Osteocyte (in vitro differentiated cells): Measurements from ENCODE around the gene CSTF3. TPM values are rescaled to one million over a fixed set of nuclear protein-coding genes. Genes with fewer than 3 reads are reported as not detected.
"Not testable (repeated sequence)": the region's sequence is repeated elsewhere in the genome, so short reads cannot be mapped to it uniquely, and the experiment has no call there.

ENCODE experiments used
- DNase-seq: peaks from one replicate; pipeline ENCODE4 v3.0.0; 2021; ENCODE audit warnings: mixed read lengths; ENCODE audit not compliant: unreplicated experiment; ENCODE audit errors: extremely low spot score
- H3K27ac Mint-ChIP-seq: one replicate; pipeline ENCODE4 v1.8.0; 2021; ENCODE audit warnings: mild to moderate bottlenecking, mixed read lengths; ENCODE audit not compliant: unreplicated experiment
- H3K27me3 Mint-ChIP-seq: one replicate; pipeline ENCODE4 v1.8.0; 2021; ENCODE audit warnings: mixed read lengths; ENCODE audit not compliant: unreplicated experiment
- H3K36me3 Mint-ChIP-seq: one replicate; pipeline ENCODE4 v1.8.0; 2021; ENCODE audit warnings: mixed read lengths; ENCODE audit not compliant: unreplicated experiment
- H3K4me1 Mint-ChIP-seq: one replicate; pipeline ENCODE4 v1.8.0; 2021; ENCODE audit warnings: mixed read lengths; ENCODE audit not compliant: unreplicated experiment
- H3K4me3 Mint-ChIP-seq: one replicate; pipeline ENCODE4 v1.8.0; 2021; ENCODE audit warnings: mild to moderate bottlenecking, moderate library complexity, mixed read lengths; ENCODE audit not compliant: unreplicated experiment
- H3K9me3 Mint-ChIP-seq: one replicate; pipeline ENCODE4 v1.8.0; 2021; ENCODE audit warnings: mixed read lengths; ENCODE audit not compliant: unreplicated experiment
- total RNA-seq: library from RNA; stranded (reverse); gene quantifications from 2 replicates; pipeline ENCODE4 v1.2.1, GENCODE V29; 2021
- TF ChIP-seq, protein P1 (sequence below): fragments of 200-600 bp; sonication (generic); IDR thresholded peaks from 2 replicates; pipeline ENCODE4 v1.5.0; 2021; ENCODE audit warnings: antibody characterized with exemption, mild to moderate bottlenecking, moderate library complexity

Gene CSTF3
- total RNA-seq, 1 donor from 2014 or later = 27.8 TPM

DNA sequence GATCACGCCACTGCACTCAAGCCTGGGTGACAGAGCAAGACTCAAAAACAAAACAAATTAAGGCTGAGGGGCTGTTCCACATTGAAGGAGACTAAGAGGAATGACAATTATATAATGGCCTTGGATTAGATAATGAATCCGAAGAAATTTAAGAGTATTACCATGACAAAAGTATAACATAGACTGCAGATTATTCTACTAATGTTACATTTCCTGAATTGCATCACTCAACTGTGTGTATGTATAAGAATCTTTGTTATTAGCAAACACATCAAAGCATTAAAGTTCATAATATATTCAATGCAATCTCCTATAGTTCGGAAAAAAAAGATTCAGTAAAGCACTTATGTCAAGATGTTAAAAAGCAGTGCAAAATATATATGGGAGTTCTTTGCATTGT is 27.5 kb downstream of the CSTF3 start:
- TF ChIP-seq, protein P1, sequence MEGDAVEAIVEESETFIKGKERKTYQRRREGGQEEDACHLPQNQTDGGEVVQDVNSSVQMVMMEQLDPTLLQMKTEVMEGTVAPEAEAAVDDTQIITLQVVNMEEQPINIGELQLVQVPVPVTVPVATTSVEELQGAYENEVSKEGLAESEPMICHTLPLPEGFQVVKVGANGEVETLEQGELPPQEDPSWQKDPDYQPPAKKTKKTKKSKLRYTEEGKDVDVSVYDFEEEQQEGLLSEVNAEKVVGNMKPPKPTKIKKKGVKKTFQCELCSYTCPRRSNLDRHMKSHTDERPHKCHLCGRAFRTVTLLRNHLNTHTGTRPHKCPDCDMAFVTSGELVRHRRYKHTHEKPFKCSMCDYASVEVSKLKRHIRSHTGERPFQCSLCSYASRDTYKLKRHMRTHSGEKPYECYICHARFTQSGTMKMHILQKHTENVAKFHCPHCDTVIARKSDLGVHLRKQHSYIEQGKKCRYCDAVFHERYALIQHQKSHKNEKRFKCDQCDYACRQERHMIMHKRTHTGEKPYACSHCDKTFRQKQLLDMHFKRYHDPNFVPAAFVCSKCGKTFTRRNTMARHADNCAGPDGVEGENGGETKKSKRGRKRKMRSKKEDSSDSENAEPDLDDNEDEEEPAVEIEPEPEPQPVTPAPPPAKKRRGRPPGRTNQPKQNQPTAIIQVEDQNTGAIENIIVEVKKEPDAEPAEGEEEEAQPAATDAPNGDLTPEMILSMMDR = no peak
- Mint-ChIP-seq H3K9me3 (no peaks in the 10 kb centered on the region), H3K27ac (no peak overlapping the region), H3K36me3 (peaks cover 3% of the 10 kb centered on the region), H3K27me3 (no peaks in the 10 kb centered on the region), H3K4me3 (no peak overlapping the region), H3K4me1 (peaks cover 26% of the 10 kb centered on the region)
- no peak for DNase-seq

DNA sequence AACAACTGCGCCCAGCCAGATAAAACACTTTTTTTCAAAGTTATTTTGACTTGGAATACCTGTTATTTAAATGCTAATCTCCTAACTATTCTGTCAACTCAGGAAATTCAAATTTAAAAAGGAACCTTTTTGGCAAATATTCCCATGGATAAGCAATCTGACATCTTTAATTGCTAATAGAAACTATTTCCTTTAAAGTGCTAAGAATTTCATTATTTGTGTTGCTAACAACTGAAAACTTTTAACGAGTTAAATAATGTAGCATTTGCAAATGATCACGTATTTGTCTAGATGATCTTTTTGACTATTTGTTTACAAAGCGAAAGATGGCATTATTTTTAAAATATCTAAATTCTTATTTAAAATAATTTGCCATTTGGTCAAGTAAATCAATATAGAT is 28.8 kb downstream of the CSTF3 start:
- Mint-ChIP-seq H3K4me1 (peaks cover 26% of the 10 kb centered on the region), H3K4me3 (no peak overlapping the region), H3K27ac (no peak overlapping the region), H3K9me3 (no peaks in the 10 kb centered on the region), H3K36me3 (no peaks in the 10 kb centered on the region), H3K27me3 (no peaks in the 10 kb centered on the region)
- no peak for DNase-seq
- TF ChIP-seq, protein P1 = no peak

DNA sequence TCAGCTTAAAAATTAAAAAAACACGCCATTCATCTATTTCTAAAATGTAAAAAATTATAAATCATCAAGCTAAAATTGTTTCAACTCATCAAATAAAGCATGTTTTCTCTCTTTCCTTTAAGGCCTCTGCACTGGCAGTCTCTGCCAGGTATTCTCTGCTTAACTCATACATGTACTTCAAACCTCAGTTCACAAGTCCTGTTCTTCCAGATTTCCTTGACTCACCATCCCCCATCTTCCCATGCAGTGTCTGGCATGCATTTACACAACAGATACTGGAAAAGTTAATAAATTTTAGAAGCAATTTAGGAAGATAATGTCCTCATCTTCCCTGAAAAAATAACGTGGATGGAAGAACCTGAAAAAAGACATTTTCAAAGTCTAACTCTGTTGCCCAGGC is 32.5 kb downstream of the CSTF3 start:
- TF ChIP-seq, protein P1 = no peak
- H3K9me3 Mint-ChIP-seq = no peaks in the 10 kb centered on the region

DNA sequence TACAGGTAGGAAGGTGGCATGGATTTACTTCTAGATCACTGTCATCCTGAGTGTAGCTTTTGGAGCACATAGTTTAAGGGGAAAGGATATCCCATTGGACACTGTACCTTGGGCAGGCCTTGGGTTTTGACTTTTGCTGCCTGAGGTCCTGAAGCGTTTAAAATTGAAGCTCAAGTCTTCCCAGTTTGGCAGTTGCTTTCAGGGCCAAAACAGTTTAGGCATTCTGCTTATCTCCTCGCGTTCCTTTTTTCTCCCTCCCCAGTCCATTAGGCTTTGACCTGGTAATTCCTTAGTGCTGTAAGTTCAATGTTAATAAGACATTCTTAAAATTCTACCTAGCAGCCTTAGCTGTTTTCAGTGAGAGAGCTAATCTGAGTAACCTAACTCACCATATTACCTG is 35.7 kb downstream of the CSTF3 start:
- TF ChIP-seq, protein P1 = no peak
- no peaks in the 10 kb centered on the region for H3K27me3 Mint-ChIP-seq
- H3K27ac Mint-ChIP-seq = no peak overlapping the region
- no peak overlapping the region for H3K4me3 Mint-ChIP-seq
- no peaks in the 10 kb centered on the region for H3K9me3 Mint-ChIP-seq
- peaks cover 4% of the 10 kb centered on the region for H3K4me1 Mint-ChIP-seq
- no peak for DNase-seq
- H3K36me3 Mint-ChIP-seq = peaks cover 9% of the 10 kb centered on the region

More for the DNA sequence above, 32.5 kb downstream of the CSTF3 start:
- no peak for DNase-seq
- Mint-ChIP-seq H3K4me1 (peaks cover 4% of the 10 kb centered on the region), H3K27me3 (no peaks in the 10 kb centered on the region), H3K27ac (no peak overlapping the region), H3K4me3 (no peak overlapping the region), H3K36me3 (peaks cover 9% of the 10 kb centered on the region)

- H3K9me3 Mint-ChIP-seq = no peaks in the 10 kb centered on the region
- H3K27me3 Mint-ChIP-seq = no peaks in the 10 kb centered on the region
- TF ChIP-seq, protein P1 = no peak
- peaks cover 4% of the 10 kb centered on the region for H3K4me1 Mint-ChIP-seq
- peaks cover 9% of the 10 kb centered on the region for H3K36me3 Mint-ChIP-seq
- no peak overlapping the region for H3K4me3 Mint-ChIP-seq
- H3K27ac Mint-ChIP-seq = no peak overlapping the region
- no peak for DNase-seq
Observed at GRCh38 chr11:33125025-33125424, 36.3 kb downstream of the CSTF3 start.

GRCh38 chr11:33122696-33123095 is 38.6 kb downstream of the CSTF3 start:
- not testable (repeated sequence) for H3K4me3 Mint-ChIP-seq, H3K36me3 Mint-ChIP-seq, H3K27ac Mint-ChIP-seq, H3K27me3 Mint-ChIP-seq, H3K4me1 Mint-ChIP-seq, H3K9me3 Mint-ChIP-seq, DNase-seq
